ENCODE data around the gene CCT7.

DNA sequence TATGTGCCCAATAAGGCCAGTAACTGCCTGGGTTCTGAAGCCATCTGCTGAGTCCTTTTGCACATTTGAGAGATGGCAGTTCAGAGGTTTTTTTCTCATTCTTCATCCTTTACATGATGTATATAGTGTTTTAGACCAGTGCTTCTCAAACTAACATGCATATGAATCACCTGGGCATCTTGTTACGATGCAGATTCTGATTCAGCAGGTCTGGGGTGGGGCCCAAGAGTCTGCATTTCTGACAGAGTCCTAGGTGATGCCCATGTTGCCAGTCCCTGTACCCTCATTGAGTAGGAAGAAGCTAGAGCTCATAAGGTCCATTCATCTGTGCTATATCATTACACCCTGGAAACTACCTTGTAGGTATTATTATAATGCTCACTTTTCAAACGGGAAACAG lies 16.3 kb upstream of the CCT7 start:
- TF ChIP-seq CTCF (IDR thresholded peaks at IDR 0.05) = no peak
- no peak for TF ChIP-seq POLR2A (IDR thresholded peaks at IDR 0.05)
